Gastrocnemius medialis (tissue), 4 donors: ENCODE results near the gene CLCF1.

Experiments used
- POLR2A ChIP-seq, 2 donors: fragments of 450-650 bp; IDR thresholded peaks; one replicate each; pipeline ENCODE4 v1.6.1; 2017; ENCODE audit warnings: antibody characterized with exemption in 2 of 2, mild to moderate bottlenecking in 2 of 2, moderate library complexity in 2 of 2
- TF ChIP-seq, protein P1 (sequence below), 5 experiments: fragments of 450-650 bp in 3 of 5; fragments of 200-600 bp in 2 of 5; sonication (generic) in 2 of 5; IDR thresholded peaks in 4 of 5; conservative IDR thresholded peaks in 1 of 5; 1 replicate in 4 of 5; 2 replicates in 1 of 5; pipeline ENCODE4 v1.5.1; 2016 to 2019; ENCODE audit warnings: antibody characterized with exemption in 5 of 5, mild to moderate bottlenecking in 3 of 5, moderate library complexity in 3 of 5

DNA sequence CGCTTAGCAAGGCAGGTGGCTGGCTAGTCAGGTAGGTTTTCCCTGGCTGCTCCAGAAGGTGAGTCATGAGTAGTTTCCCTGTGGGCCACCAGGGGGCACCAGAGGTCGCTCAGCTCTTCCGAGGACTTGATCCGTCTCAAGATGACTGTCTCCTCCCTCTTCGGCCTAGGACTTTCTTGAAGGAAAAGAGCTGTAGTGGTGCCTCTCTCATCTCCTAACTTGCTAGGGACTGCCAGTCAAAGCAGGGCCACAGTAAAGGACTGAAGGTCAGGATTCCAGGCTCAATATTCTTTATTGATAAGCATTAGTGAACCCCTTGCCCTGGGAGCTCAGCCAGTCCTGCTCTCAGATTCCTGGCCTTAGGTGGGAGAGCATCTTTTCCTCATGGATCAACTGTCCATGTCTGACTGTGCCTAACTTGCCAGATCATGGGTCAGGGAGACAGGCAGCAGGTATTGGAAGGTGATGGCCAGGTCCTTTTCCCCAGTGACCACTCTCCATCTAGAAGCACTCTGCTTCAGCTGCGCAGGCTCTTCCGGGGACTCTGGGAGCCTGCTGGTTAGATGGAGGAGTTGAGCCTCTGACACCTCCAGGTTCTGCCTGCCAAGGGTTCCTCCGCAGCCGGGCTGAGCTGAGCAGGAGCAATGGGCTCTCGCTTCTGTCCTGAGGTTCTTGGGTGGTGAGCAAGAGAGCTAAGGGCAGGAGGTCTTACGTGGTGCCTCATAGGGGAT, 22.0 kb downstream of the CLCF1 start:
- TF ChIP-seq, protein P1, sequence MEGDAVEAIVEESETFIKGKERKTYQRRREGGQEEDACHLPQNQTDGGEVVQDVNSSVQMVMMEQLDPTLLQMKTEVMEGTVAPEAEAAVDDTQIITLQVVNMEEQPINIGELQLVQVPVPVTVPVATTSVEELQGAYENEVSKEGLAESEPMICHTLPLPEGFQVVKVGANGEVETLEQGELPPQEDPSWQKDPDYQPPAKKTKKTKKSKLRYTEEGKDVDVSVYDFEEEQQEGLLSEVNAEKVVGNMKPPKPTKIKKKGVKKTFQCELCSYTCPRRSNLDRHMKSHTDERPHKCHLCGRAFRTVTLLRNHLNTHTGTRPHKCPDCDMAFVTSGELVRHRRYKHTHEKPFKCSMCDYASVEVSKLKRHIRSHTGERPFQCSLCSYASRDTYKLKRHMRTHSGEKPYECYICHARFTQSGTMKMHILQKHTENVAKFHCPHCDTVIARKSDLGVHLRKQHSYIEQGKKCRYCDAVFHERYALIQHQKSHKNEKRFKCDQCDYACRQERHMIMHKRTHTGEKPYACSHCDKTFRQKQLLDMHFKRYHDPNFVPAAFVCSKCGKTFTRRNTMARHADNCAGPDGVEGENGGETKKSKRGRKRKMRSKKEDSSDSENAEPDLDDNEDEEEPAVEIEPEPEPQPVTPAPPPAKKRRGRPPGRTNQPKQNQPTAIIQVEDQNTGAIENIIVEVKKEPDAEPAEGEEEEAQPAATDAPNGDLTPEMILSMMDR (IDR thresholded peaks at IDR 0.05 in 4 of 5, conservative IDR thresholded peaks at IDR 0.05 in 1 of 5) = peak; percentile 86 to 96 (median 94)
- TF ChIP-seq POLR2A (IDR thresholded peaks at IDR 0.05) = no peak
